B cell (primary cell): Measurements from ENCODE around the gene TRIM72.
"Not testable (repeated sequence)": the region's sequence is repeated elsewhere in the genome, so short reads cannot be mapped to it uniquely, and the experiment has no call there.

Source experiments
- EZH2 ChIP-seq: IDR thresholded peaks from 2 replicates; pipeline ENCODE4 v1.6.1; 2012; ENCODE audit warnings: borderline replicate concordance, low read depth, mild to moderate bottlenecking, moderate library complexity, low read length; ENCODE audit not compliant: insufficient read depth, poor library complexity, severe bottlenecking
- TF ChIP-seq, protein P1 (sequence below): fragments of 200-600 bp; IDR thresholded peaks from one replicate; pipeline ENCODE4 v1.8.0; 2022; ENCODE audit warnings: antibody characterized with exemption, mild to moderate bottlenecking

- TF ChIP-seq, protein P1, sequence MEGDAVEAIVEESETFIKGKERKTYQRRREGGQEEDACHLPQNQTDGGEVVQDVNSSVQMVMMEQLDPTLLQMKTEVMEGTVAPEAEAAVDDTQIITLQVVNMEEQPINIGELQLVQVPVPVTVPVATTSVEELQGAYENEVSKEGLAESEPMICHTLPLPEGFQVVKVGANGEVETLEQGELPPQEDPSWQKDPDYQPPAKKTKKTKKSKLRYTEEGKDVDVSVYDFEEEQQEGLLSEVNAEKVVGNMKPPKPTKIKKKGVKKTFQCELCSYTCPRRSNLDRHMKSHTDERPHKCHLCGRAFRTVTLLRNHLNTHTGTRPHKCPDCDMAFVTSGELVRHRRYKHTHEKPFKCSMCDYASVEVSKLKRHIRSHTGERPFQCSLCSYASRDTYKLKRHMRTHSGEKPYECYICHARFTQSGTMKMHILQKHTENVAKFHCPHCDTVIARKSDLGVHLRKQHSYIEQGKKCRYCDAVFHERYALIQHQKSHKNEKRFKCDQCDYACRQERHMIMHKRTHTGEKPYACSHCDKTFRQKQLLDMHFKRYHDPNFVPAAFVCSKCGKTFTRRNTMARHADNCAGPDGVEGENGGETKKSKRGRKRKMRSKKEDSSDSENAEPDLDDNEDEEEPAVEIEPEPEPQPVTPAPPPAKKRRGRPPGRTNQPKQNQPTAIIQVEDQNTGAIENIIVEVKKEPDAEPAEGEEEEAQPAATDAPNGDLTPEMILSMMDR: not testable (repeated sequence)
- TF ChIP-seq EZH2: not testable (repeated sequence)
Measured at GRCh38 chr16:31170048-31170447, 43.9 kb upstream of the TRIM72 start.
